ENCODE data around the gene RTF1. TPM values are rescaled to one million over a fixed set of nuclear protein-coding genes. Genes with fewer than 3 reads are reported as not detected.

The RTF1 gene
- total and polyA plus RNA-seq, 8 donors = 7.9 to 17.3 (median 10.3) TPM

DNA sequence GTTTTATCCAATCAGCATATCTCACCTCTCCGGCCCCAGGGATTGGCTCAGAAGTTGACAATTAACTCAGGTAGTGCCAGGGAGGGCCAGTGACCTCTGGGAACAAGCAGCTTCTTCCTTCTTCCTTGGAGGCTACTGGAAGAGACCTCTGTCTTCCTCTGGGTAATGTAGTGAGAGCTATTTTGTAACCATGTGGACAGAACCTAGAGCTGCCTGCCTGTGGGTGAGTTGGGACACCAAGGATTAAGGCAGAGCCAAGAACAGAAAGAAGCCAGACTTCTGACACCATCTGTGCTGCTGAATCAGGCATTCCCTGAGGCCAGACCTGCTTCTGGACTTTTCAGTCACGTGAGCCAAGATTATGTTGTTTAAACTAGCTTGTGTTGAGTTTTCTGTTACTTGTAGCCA lies 8.7 kb upstream of the RTF1 start:
- Histone ChIP-seq H3K36me3 (no peaks in the 10 kb centered on the region), H3K9me3 (no peaks in the 10 kb centered on the region), H3K4me3 (no peak overlapping the region), H3K27me3 (no peaks in the 10 kb centered on the region), H3K27ac (peak overlapping the region in 2 of 4 donors; percentile 15 to 58), H3K4me1 (no peaks in the 10 kb centered on the region)
- ATAC-seq = peak; percentile 90 to 94 (median 92)
- peak in 4 of 6 donors; percentile 33 to 53 (median 48) for DNase-seq
- TF ChIP-seq, protein P1, sequence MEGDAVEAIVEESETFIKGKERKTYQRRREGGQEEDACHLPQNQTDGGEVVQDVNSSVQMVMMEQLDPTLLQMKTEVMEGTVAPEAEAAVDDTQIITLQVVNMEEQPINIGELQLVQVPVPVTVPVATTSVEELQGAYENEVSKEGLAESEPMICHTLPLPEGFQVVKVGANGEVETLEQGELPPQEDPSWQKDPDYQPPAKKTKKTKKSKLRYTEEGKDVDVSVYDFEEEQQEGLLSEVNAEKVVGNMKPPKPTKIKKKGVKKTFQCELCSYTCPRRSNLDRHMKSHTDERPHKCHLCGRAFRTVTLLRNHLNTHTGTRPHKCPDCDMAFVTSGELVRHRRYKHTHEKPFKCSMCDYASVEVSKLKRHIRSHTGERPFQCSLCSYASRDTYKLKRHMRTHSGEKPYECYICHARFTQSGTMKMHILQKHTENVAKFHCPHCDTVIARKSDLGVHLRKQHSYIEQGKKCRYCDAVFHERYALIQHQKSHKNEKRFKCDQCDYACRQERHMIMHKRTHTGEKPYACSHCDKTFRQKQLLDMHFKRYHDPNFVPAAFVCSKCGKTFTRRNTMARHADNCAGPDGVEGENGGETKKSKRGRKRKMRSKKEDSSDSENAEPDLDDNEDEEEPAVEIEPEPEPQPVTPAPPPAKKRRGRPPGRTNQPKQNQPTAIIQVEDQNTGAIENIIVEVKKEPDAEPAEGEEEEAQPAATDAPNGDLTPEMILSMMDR (IDR thresholded peaks at IDR 0.05) = no peak
- 31 to 33% methylated on average over 2 of the region's 2 CpGs for WGBS, 2 donors
- no peak for FAIRE-seq
- intact Hi-C loops (cut with DNase I) = no loop called here

- no peak for DNase-seq
- intact Hi-C loops (cut with DNase I) = no loop called here
- TF ChIP-seq, protein P1 (IDR thresholded peaks at IDR 0.05) = no peak
- Histone ChIP-seq H3K9me3 (no peaks in the 10 kb centered on the region), H3K4me1 (peaks cover 0 to 9% (median 0%) of the 10 kb centered on the region in 3 donors), H3K36me3 (no peaks in the 10 kb centered on the region), H3K4me3 (no peak overlapping the region), H3K27ac (no peak overlapping the region), H3K27me3 (no peaks in the 10 kb centered on the region)
- ATAC-seq = no peak
- no peak for FAIRE-seq
- WGBS, 2 donors = 73 to 79% methylated on average over 2 of the region's 2 CpGs
Observed at GRCh38 chr15:41411031-41411430, 5.9 kb upstream of the RTF1 start.

DNA sequence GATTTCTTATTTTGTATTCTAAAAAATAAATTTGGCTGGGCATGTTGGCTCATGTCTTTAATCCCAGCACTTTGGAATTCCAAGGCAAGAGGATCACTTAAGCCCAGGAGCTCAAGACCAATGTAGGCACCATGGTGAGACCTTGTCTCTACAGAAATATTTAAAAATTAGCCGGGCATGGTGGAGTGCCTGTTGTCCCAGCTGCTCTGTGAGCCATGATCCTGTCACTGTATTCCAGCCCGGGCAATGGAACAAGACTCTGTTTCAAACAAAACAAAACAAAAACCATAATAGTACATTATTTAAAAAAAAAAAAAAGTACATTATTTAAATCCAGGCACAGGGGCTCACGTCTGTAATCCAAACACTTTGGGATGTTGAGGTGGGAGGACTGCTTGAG lies 5.5 kb upstream of the RTF1 start:
- FAIRE-seq (no peak), ATAC-seq (no peak), DNase-seq (no peak)
- TF ChIP-seq, protein P1 (IDR thresholded peaks at IDR 0.05) = no peak
- H3K4me1 ChIP-seq = peaks cover 0 to 11% (median 0%) of the 10 kb centered on the region in 3 donors
- H3K27me3 ChIP-seq = no peaks in the 10 kb centered on the region
- no peaks in the 10 kb centered on the region for H3K9me3 ChIP-seq
- no peak overlapping the region for H3K4me3 ChIP-seq
- H3K36me3 ChIP-seq = no peaks in the 10 kb centered on the region
- no peak overlapping the region for H3K27ac ChIP-seq
- 78 to 80% methylated on average over 3 of the region's 3 CpGs for WGBS, 2 donors
- intact Hi-C loops (cut with DNase I) = no loop called here

- no peaks in the 10 kb centered on the region for H3K36me3 ChIP-seq
- H3K27ac ChIP-seq = peak overlapping the region; percentile 58 to 77 (median 64)
- no peaks in the 10 kb centered on the region for H3K27me3 ChIP-seq
- TF ChIP-seq, protein P1 (IDR thresholded peaks at IDR 0.05) = no peak
- peak overlapping the region; percentile 93 to 100 (median 98) for H3K4me3 ChIP-seq
- ATAC-seq (peak; percentile 20 to 54 (median 38)), DNase-seq (no peak), FAIRE-seq (no peak)
- WGBS, 2 donors = 24 to 31% methylated on average over 20 of the region's 20 CpGs
- intact Hi-C loops (cut with DNase I) = no loop called here
- H3K9me3 ChIP-seq = no peaks in the 10 kb centered on the region
- peaks cover 6 to 27% (median 17%) of the 10 kb centered on the region in 3 donors for H3K4me1 ChIP-seq
Observed at GRCh38 chr15:41416128-41416741, 660 bp upstream of the RTF1 start.
